Suprapubic skin (tissue), 4 donors: ENCODE results near the gene FABP7. TPM values are rescaled to one million over a fixed set of nuclear protein-coding genes. Genes with fewer than 3 reads are reported as not detected.

Experiments
- DNase-seq, 2 donors: peaks; one replicate each; pipeline ENCODE4 v3.0.0-alpha.2; 2019; ENCODE audit warnings: low spot score in 2 of 2
- H3K27ac ChIP-seq: fragments of 200-600 bp; sonication (generic); one replicate; pipeline ENCODE4 v1.5.1; 2019
- H3K27me3 ChIP-seq: fragments of 200-600 bp; sonication (generic); one replicate; pipeline ENCODE4 v1.5.1; 2019
- H3K36me3 ChIP-seq: fragments of 200-600 bp; sonication (generic); one replicate; pipeline ENCODE4 v1.5.1; 2019
- H3K4me1 ChIP-seq: fragments of 200-600 bp; sonication (generic); one replicate; pipeline ENCODE4 v1.5.1; 2019
- H3K4me3 ChIP-seq: fragments of 200-600 bp; sonication (generic); one replicate; pipeline ENCODE4 v1.5.1; 2019; ENCODE audit warnings: mild to moderate bottlenecking
- H3K9me3 ChIP-seq: fragments of 200-600 bp; sonication (generic); one replicate; pipeline ENCODE4 v1.5.1; 2019
- CTCF ChIP-seq, 2 donors: fragments of 200-600 bp in 1 of 2; fragments of 450-650 bp in 1 of 2; sonication (generic) in 1 of 2; IDR thresholded peaks; one replicate each; pipeline ENCODE4 v1.5.1; 2016 to 2019; ENCODE audit warnings: antibody characterized with exemption in 2 of 2, mild to moderate bottlenecking in 1 of 2, moderate library complexity in 1 of 2
- EP300 ChIP-seq: sonication (generic); formaldehyde crosslinking; IDR thresholded peaks from one replicate; pipeline ENCODE4 v1.6.1; 2017; ENCODE audit warnings: antibody characterized with exemption
- POLR2A ChIP-seq, 2 donors: fragments of 450-650 bp; IDR thresholded peaks; one replicate each; pipeline ENCODE4 v1.6.1; 2017; ENCODE audit warnings: antibody characterized with exemption in 2 of 2, mild to moderate bottlenecking in 2 of 2, moderate library complexity in 2 of 2
- POLR2AphosphoS5 ChIP-seq, 3 donors: sonication (generic); formaldehyde crosslinking; IDR thresholded peaks; one replicate each; pipeline ENCODE4 v1.6.1; 2017; ENCODE audit warnings: antibody characterized with exemption in 3 of 3
- WGBS: methylation state at CpG from one replicate; pipeline ENCODE4 v1.1.5; 2018; 5-methylcytosine and 5-hydroxymethylcytosine counted together
- total RNA-seq, 4 donors: library from RNA; depleted of rRNA; stranded (reverse); fragments of >200 nt; gene quantifications; one replicate each; pipeline ENCODE4 v1.1.0, GENCODE V29; 2016

The FABP7 gene
- total RNA-seq, 4 donors from 2014 or later: 11.8 to 35.6 (median 22.9) TPM

- H3K9me3 ChIP-seq: no peaks in the 10 kb centered on the region
- TF ChIP-seq POLR2AphosphoS5 (IDR thresholded peaks at IDR 0.05) (no peak), EP300 (no peak), POLR2A (IDR thresholded peaks at IDR 0.05) (no peak), CTCF (IDR thresholded peaks at IDR 0.05) (no peak)
- H3K4me1 ChIP-seq: no peaks in the 10 kb centered on the region
- no peak for DNase-seq
- H3K27me3 ChIP-seq: no peaks in the 10 kb centered on the region
- 57% methylated on average over 1 of the region's 1 CpG for WGBS
- no peak overlapping the region for H3K4me3 ChIP-seq
- no peak overlapping the region for H3K27ac ChIP-seq
- no peaks in the 10 kb centered on the region for H3K36me3 ChIP-seq
These were observed 52.0 kb downstream of the FABP7 start for GRCh38 chr6:122831511-122831910.

- no peak for DNase-seq
- Histone ChIP-seq H3K9me3 (no peaks in the 10 kb centered on the region), H3K27ac (no peak overlapping the region), H3K4me3 (no peak overlapping the region), H3K36me3 (no peaks in the 10 kb centered on the region), H3K4me1 (no peaks in the 10 kb centered on the region), H3K27me3 (no peaks in the 10 kb centered on the region)
- TF ChIP-seq CTCF (IDR thresholded peaks at IDR 0.05) (no peak), POLR2AphosphoS5 (IDR thresholded peaks at IDR 0.05) (no peak), POLR2A (IDR thresholded peaks at IDR 0.05) (no peak), EP300 (no peak)
- 81% methylated on average over 3 of the region's 3 CpGs for whole genome bisulfite sequencing
These were observed 52.9 kb downstream of the FABP7 start for GRCh38 chr6:122832459-122832858.

GRCh38 chr6:122833021-122833491, 53.5 kb downstream of the FABP7 start:
- TF ChIP-seq POLR2A (IDR thresholded peaks at IDR 0.05) (no peak), CTCF (IDR thresholded peaks at IDR 0.05) (no peak), EP300 (no peak), POLR2AphosphoS5 (IDR thresholded peaks at IDR 0.05) (no peak)
- Histone ChIP-seq H3K4me3 (no peak overlapping the region), H3K36me3 (no peaks in the 10 kb centered on the region), H3K27ac (no peak overlapping the region), H3K27me3 (no peaks in the 10 kb centered on the region), H3K4me1 (no peaks in the 10 kb centered on the region), H3K9me3 (no peaks in the 10 kb centered on the region)
- DNase-seq: no peak
- 76% methylated on average over 7 of the region's 7 CpGs for WGBS

Other genes starting within 250 kb of the FABP7 start
- 10 to 100 TPM in 1 of 4 donors, 1 to 10 TPM in 3; 6.4 to 12.0 (median 8.2) TPM for gene PKIB, start 169.3 kb upstream of the FABP7 start, total RNA-seq
- 100 to 1,000 TPM in 1 of 4 donors, 10 to 100 TPM in 3; 82.5 to 111 (median 91.8) TPM for gene SMPDL3A, start 9.5 kb downstream of the FABP7 start, total RNA-seq
- gene CLVS2, start 216.5 kb downstream of the FABP7 start, total RNA-seq: under 1 TPM; 0.15 to 0.64 (median 0.46) TPM